Measurements from ENCODE around the gene DOK5.

GRCh38 chr20:54454982-54455381, 20.4 kb upstream of the DOK5 start:
- TF ChIP-seq CTCF (IDR thresholded peaks at IDR 0.05) (no peak), POLR2A (IDR thresholded peaks at IDR 0.05) (no peak)
